Bronchial epithelial cell (primary cell): ENCODE results near the gene GMDS. TPM values are rescaled to one million over a fixed set of nuclear protein-coding genes. Genes with fewer than 3 reads are reported as not detected.
"Not testable (repeated sequence)": the region's sequence is repeated elsewhere in the genome, so short reads cannot be mapped to it uniquely, and the experiment has no call there.

Experiments used
- DNase-seq: peaks from one replicate; pipeline ENCODE4 v3.0.0-alpha.2; 2010; ENCODE audit warnings: low read depth
- FAIRE-seq: peaks from 2 replicates; lab custom pipeline; 2011; peaks lifted over from hg19 to GRCh38; lab: Jason Lieb, UNC
- H3K27me3 ChIP-seq: 2 replicates; pipeline ENCODE4 v1.5.1; 2011; ENCODE audit warnings: low read length; ENCODE audit not compliant: control insufficient read depth, insufficient read depth
- H3K36me3 ChIP-seq: 2 replicates; pipeline ENCODE4 v1.5.1; 2011; ENCODE audit warnings: low read length; ENCODE audit not compliant: control insufficient read depth, insufficient read depth
- H3K4me3 ChIP-seq: 2 replicates; pipeline ENCODE4 v1.5.1; 2011; ENCODE audit warnings: mild to moderate bottlenecking, low read depth, low read length, control low read depth
- total RNA-seq: library from RNA; depleted of rRNA; stranded (reverse); fragments of >200 nt; gene quantifications from 2 replicates; pipeline ENCODE4 v1.2.1, GENCODE V29; 2014
- TF ChIP-seq, protein P1 (sequence below): IDR thresholded peaks from 2 replicates; pipeline ENCODE4 v1.5.1; 2011; ENCODE audit warnings: mild to moderate bottlenecking, moderate library complexity, low read length, control low read depth, inconsistent platforms; ENCODE audit not compliant: insufficient read depth, severe bottlenecking

The GMDS gene
- total RNA-seq, 1 donor from 2014 or later: 8.2 TPM

DNA sequence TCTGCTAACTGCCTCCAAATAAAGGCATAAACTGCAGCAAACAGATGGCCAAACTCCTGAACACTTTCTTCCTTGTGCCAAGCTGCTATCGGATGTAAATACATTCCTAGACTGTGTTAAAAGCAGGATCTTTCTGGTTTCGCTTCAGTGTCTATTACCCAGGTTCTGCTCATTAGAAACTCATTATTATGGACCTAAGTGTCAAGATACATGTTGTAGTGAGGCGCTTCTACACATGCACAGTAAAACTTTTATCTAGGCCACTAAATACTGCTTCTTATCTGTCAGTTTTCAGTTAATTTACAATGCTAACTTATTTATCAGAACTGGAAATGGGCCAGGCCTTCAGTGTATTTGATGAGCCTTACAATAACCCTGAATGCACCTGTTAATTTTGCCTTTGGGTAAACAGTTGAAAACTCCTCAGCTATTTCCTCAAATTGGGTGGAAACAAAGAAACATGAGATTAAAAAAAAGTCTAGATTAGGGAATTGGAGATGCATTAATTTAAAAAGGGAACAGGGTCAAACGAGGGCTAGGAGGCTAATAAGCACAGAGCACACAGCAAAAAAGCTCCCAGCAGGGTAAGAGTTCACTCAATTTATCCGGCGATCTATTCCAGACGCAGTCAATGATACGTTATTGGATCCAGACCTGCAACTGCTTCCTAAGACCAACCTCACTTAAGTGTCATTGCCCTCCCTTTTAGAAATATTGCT, 395.1 kb downstream of the GMDS start:
- DNase-seq (no peak), FAIRE-seq (no peak)
- TF ChIP-seq, protein P1, sequence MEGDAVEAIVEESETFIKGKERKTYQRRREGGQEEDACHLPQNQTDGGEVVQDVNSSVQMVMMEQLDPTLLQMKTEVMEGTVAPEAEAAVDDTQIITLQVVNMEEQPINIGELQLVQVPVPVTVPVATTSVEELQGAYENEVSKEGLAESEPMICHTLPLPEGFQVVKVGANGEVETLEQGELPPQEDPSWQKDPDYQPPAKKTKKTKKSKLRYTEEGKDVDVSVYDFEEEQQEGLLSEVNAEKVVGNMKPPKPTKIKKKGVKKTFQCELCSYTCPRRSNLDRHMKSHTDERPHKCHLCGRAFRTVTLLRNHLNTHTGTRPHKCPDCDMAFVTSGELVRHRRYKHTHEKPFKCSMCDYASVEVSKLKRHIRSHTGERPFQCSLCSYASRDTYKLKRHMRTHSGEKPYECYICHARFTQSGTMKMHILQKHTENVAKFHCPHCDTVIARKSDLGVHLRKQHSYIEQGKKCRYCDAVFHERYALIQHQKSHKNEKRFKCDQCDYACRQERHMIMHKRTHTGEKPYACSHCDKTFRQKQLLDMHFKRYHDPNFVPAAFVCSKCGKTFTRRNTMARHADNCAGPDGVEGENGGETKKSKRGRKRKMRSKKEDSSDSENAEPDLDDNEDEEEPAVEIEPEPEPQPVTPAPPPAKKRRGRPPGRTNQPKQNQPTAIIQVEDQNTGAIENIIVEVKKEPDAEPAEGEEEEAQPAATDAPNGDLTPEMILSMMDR: no peak
- Histone ChIP-seq H3K36me3 (no peaks in the 10 kb centered on the region), H3K4me3 (no peak overlapping the region), H3K27me3 (no peaks in the 10 kb centered on the region)

DNA sequence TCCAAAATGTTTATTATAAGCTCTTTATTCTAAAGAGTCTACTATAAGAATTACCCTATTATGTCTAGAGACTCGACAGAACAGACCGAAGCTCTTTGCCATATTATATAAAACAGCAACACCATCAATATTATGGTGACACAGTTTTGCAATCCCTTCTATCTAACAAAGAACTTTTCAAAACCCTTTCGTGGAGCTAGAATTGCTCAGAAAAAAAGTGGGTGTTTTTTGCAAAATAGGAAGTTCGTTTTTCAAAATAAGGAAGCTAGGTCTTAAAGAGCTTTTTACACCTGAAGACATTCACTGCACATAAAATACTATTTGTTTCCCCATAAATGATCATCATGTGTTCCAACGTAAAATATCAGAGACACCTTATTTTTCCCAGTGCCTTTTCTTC, 395.7 kb downstream of the GMDS start:
- DNase-seq: no peak
- Histone ChIP-seq H3K4me3 (no peak overlapping the region), H3K27me3 (no peaks in the 10 kb centered on the region), H3K36me3 (no peaks in the 10 kb centered on the region)
- TF ChIP-seq, protein P1: no peak
- no peak for FAIRE-seq

DNA sequence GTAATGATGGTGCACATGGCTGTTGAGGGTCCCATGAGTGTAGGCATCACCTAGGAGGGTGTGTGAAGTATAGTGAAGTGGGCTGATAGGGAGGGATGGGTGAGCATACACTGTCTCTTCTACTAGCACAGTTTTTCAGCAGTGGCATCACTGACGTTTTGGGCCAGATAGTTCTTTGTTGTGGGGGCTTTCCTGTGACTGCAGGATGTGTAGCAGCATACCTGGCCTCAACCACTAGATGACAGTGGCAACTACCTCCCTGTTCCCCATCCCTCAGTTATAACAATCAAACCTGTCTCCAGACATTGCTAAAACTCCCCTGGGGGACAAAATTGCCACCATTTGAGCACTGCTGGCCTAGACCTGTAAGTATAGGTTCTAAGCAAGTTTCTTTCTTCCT, 396.7 kb downstream of the GMDS start:
- FAIRE-seq (no peak), DNase-seq (no peak)
- Histone ChIP-seq H3K36me3 (no peaks in the 10 kb centered on the region), H3K27me3 (no peaks in the 10 kb centered on the region), H3K4me3 (no peak overlapping the region)
- TF ChIP-seq, protein P1: no peak

DNA sequence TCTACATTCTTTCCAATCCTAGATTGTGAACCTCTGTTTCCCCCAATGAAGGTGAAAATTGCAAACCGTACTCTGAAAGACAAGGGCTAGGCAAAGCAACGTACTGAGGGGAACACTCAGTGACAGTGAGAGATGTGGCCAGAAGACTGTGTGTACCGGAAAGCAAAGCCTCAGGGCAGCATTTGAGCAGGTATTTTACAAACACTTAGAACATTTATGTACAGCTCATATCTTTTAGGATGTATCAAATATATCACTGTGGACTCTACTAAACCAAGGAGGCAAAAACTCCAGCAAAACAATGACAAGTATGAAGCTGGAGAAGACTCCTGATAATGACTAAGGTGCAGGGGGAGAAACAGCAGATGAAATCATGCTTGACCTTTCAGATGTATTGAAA, 398.8 kb downstream of the GMDS start:
- Histone ChIP-seq H3K27me3 (no peaks in the 10 kb centered on the region), H3K36me3 (no peaks in the 10 kb centered on the region), H3K4me3 (no peak overlapping the region)
- TF ChIP-seq, protein P1: no peak
- DNase-seq: no peak
- FAIRE-seq: no peak

DNA sequence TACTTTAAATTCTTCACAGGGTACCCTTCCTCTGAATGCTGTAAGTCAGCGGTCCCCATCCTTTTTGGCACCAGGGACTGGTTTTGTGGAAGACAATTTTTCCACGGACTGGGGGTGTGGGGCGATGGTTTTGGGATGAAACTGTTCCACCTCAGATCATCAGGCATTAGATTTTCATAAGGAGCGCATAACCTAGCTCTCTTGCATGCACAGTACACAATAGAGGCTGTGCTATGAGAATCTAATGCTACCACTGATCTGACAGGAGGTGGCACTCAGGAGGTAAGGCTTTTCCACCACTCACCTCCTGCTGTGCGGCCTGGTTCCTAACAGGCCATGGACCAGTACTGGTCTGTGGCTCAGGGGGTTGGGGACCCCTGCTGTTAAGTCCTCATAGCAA, 399.9 kb downstream of the GMDS start:
- not testable (repeated sequence) for H3K4me3 ChIP-seq, H3K36me3 ChIP-seq, H3K27me3 ChIP-seq, DNase-seq, FAIRE-seq

DNA sequence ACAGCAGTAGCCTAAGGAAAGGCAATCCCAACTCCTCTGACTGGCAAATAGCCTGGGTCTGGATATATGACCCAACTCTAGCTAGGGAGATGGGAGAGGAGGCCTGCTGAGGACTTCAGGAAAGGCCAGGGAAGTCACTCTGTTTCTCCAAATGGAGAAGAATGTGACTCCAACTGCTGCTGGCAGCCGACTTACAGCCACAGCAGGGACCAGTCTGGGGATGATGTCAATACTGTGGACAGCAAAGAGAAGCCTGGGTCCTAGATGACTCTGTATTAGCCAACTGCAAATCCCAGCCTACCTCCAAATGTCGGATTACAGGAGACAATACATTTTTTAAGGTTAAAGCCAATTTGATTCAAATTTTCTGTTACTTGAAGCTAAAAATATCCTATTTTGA, 403.1 kb downstream of the GMDS start:
- Histone ChIP-seq H3K27me3 (no peaks in the 10 kb centered on the region), H3K4me3 (no peak overlapping the region), H3K36me3 (no peaks in the 10 kb centered on the region)
- DNase-seq: no peak
- FAIRE-seq: no peak
- TF ChIP-seq, protein P1: no peak
